ENCODE measurements around the gene LDLRAD4.

DNA sequence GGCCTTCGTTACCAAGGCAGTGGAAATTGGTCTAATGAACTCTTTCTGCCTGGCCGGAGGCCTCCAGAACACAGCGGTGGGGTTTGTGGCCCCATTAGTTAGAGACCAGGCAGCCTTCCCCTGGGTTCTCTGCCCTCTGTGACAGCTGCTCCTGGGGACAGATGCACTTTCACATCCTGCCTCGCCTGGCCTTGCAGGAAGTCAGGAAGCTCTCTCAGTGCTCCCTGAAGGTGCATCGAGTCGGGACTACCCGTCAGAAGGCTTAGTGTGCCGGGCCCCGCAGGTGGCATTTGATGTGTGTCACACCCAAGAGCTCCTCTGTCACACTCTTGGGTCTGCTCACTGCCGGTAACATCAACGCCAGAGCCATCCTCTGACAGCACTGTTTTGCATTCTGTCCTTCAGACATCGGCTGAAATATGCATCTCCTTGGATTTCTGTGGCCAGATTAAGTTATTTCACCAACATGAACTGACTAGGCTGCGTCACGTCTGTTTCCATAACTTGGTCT, 158.3 kb downstream of the LDLRAD4 start:
- TF ChIP-seq, protein P1, sequence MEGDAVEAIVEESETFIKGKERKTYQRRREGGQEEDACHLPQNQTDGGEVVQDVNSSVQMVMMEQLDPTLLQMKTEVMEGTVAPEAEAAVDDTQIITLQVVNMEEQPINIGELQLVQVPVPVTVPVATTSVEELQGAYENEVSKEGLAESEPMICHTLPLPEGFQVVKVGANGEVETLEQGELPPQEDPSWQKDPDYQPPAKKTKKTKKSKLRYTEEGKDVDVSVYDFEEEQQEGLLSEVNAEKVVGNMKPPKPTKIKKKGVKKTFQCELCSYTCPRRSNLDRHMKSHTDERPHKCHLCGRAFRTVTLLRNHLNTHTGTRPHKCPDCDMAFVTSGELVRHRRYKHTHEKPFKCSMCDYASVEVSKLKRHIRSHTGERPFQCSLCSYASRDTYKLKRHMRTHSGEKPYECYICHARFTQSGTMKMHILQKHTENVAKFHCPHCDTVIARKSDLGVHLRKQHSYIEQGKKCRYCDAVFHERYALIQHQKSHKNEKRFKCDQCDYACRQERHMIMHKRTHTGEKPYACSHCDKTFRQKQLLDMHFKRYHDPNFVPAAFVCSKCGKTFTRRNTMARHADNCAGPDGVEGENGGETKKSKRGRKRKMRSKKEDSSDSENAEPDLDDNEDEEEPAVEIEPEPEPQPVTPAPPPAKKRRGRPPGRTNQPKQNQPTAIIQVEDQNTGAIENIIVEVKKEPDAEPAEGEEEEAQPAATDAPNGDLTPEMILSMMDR (IDR thresholded peaks at IDR 0.05): no peak
- no peak for TF ChIP-seq EZH2 (IDR thresholded peaks at IDR 0.05; ENCODE audit: borderline replicate concordance, insufficient read depth, low read depth, low read length, poor library complexity, severe bottlenecking)
